Spleen (tissue), 7 donors: ENCODE measurements around the gene SLC28A3.

ENCODE experiments used
- POLR2A ChIP-seq, 3 donors: fragments of 450-650 bp; IDR thresholded peaks; one replicate each; pipeline ENCODE4 v1.5.1; 2017; ENCODE audit warnings: antibody characterized with exemption in 3 of 3, mild to moderate bottlenecking in 1 of 3
- POLR2AphosphoS5 ChIP-seq, 3 donors: sonication (generic); formaldehyde crosslinking; IDR thresholded peaks; one replicate each; pipeline ENCODE4 v1.5.1; 2017; ENCODE audit warnings: antibody characterized with exemption in 3 of 3
- TF ChIP-seq, protein P1 (sequence below), 11 experiments: fragments of 200-600 bp in 7 of 11; fragments of 450-650 bp in 4 of 11; sonication (generic) in 4 of 11; IDR thresholded peaks in 8 of 11; conservative IDR thresholded peaks in 3 of 11; 1 replicate in 7 of 11; 2 replicates in 4 of 11; pipeline versions ENCODE4 v1.4.0 to v1.8.0; 2016 to 2021; ENCODE audit warnings: antibody characterized with exemption in 11 of 11, inconsistent platforms in 4 of 11, mild to moderate bottlenecking in 1 of 11
- donor health status: DM: no; HTN: no; CAD: no; lungs with moderate emphysema.
- donor health status: DM: no; HTN: no; CAD: no.
- donor health status: DM: no; HTN: no; CAD: no.

DNA sequence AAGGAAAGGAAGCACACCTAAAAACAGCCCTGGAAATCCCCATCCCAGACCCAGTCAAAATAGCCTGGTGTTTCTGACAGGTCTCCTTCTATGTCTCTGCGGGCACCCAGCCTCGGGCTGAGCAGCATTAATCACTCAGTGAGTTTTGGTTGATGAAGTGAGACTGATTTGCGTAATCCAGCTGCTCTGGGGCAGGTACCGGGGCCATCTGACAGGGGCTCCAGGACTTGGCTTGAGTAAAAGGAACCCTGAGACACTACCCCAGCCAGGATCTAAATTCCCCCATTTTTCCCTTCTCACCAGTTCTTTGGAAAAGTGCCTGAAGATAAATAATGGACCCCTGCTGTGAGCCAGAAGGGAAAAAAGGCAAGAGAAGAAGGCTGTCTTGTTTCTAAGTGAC is 596 bp downstream of the SLC28A3 start:
- TF ChIP-seq, protein P1, sequence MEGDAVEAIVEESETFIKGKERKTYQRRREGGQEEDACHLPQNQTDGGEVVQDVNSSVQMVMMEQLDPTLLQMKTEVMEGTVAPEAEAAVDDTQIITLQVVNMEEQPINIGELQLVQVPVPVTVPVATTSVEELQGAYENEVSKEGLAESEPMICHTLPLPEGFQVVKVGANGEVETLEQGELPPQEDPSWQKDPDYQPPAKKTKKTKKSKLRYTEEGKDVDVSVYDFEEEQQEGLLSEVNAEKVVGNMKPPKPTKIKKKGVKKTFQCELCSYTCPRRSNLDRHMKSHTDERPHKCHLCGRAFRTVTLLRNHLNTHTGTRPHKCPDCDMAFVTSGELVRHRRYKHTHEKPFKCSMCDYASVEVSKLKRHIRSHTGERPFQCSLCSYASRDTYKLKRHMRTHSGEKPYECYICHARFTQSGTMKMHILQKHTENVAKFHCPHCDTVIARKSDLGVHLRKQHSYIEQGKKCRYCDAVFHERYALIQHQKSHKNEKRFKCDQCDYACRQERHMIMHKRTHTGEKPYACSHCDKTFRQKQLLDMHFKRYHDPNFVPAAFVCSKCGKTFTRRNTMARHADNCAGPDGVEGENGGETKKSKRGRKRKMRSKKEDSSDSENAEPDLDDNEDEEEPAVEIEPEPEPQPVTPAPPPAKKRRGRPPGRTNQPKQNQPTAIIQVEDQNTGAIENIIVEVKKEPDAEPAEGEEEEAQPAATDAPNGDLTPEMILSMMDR (IDR thresholded peaks at IDR 0.05 in 8 of 11, conservative IDR thresholded peaks at IDR 0.05 in 3 of 11) = no peak
- TF ChIP-seq POLR2A (IDR thresholded peaks at IDR 0.05) (no peak), POLR2AphosphoS5 (IDR thresholded peaks at IDR 0.05) (no peak)
